Activated T-cell treated with anti-CD3 and anti-CD28 coated beads, Interleukin-2, amount 50 U/mL, for 1 hour (primary cell): Measurements from ENCODE around the gene EPHB1.

Experiments used
- DNase-seq: peaks from one replicate; pipeline ENCODE4 v3.0.0-alpha.2; 2020

The EPHB1 gene

DNA sequence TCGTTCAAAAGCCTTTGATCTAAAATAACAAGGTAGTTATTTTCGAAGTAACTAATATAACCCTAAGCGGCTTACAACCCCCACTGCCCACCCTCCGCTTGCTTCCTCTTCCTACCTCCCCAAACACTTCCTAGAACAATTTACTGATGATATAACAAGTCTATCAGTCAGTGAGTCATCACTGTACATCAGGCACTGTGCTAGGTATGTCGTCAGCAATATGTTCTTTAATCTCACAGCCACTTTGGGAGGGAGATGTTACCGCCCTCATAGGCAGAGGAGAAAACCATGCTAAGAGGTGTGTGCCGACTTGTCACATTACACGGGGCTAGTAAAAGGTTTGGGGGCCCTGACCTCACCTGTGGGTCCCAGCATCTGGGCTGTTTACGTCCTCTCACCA, 381.8 kb downstream of the EPHB1 start:
- no peak for DNase-seq

DNA sequence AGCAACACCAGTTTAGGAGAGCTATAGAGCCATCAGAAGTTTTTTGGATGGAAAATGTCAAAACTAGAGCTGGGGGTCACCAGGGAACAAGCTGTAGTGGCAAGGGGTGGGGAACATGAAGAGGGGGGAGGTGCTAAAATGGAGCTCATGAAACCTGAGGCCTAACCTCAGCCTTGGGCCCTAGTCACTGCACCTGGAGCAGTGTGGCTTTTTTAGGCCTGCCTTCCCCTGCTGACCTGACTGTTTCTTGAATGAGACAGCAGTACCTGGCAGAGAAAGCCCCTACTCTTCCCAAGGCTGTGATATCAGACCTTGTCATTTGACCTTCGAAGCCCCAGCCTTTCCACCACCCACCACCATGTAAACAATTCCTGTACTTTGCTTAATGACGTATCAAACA, 383.5 kb downstream of the EPHB1 start:
- no peak for DNase-seq

- DNase-seq, result no peak
Observed at GRCh38 chr3:135181408-135181807, 386.3 kb downstream of the EPHB1 start.

DNA sequence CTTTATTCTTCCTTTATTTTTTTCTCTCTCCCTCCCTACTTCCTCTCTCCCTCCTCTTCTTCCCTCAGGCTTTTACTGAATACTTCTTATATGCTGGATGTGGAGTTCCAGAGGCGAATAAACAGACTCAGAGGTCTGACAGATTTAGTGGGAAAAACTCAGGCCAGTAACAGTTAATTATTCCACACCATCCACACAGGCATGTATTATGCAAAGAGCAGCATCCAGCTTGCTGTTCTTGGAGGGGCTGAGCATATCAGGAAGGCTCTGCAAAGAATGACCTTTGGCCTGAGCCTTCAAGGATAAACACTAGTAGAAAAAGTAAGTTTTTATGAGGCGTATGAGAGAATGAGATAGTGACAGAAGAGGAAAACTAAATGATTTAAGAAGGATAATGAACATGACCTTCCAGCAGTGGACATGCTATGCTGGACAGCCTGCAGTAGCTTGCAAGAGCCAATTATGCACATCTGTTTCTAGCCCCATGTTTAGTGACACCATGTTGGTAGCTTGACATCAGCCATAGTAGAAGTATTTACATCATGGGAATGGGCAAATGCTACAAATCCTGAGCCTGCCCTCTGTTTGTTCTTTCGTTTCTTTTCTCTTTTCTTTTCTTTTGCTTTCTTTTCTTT, 387.4 kb downstream of the EPHB1 start:
- no peak for DNase-seq

GRCh38 chr3:135190658-135191057, 395.6 kb downstream of the EPHB1 start:
- no peak for DNase-seq

- DNase-seq, result no peak
Observed at GRCh38 chr3:135191708-135192107, 396.6 kb downstream of the EPHB1 start.

DNA sequence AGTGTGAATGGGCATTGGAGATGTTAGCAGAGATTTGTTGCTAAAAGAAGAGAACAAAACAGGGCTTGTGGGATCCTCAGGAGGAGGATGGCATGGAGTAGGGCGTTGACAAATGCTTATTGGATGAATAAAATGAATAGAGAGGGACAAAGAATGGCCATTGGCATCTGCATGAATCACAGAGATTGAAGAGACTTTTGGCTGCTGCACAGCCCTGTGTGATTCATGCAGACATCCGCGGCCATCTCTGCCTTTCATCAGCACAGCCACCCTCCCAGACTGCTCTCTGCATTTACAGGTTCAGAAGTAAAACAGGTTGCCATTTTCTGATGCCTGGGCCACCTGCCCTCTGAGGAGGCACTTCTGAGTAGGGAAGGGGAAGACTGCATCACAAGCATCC, 397.9 kb downstream of the EPHB1 start:
- no peak for DNase-seq

GRCh38 chr3:135197246-135197645, 402.2 kb downstream of the EPHB1 start:
- DNase-seq, result no peak

- DNase-seq, result no peak
Observed at GRCh38 chr3:135197856-135198255, 402.8 kb downstream of the EPHB1 start.

- DNase-seq, result no peak
Observed at GRCh38 chr3:135199137-135199536, 404.1 kb downstream of the EPHB1 start.

DNA sequence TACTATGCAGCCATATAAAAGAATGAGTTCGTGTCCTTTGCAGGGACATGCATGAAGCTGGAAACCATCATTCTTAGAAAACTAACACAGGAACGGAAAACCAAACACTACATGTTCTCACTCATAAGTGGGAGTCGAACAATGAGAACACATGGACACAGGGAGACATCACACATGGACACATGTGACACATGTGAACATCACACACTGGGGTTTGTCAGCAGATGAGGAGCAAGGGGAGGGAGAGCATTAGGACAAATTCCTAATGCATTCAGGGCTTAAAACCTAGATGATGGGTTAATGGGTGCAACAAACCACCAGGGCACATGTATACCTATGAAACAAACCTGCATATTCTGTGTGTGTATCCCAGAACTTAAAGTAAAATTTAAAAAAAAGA, 408.0 kb downstream of the EPHB1 start:
- DNase-seq, result no peak

- no peak for DNase-seq
Observed at GRCh38 chr3:135213213-135213612, 418.2 kb downstream of the EPHB1 start.

DNA sequence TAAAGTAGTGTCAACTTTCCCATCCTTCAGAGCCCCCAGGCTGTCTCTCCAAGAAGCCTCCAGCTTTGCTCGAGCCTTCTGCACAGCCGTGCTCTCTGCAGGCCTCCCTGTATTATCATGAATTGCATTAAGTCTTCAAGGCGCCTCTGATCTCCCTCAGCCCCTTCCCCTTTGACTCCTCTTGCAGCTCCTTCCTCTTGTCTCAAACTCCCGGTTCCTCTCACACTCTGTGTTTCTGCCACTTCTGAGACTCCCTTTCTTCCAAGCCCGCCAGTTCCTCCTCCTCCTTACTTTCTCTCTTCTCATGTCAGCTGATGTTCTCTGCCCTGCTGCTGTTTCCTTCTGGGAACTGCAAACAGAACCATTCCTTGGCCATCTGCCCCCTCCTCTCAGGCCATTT, 418.8 kb downstream of the EPHB1 start:
- DNase-seq, result no peak

DNA sequence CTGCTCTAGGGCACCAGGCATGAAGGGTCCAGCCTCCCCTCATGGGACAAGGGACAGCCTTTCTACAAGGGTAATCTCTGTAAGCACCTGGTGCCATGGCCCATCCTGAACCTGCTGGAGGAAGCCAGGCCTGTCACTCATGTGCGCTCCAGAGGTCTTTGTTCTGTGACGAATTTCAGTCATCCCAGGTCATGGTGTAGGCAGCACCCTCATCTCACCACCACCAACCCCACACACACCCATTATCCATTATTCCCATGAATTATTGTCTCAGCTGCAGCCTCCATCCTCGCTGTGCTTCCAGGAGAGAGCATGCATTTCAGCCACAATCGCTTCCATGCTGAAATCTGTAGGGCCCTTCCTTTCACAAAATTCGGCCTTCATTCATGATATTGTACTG, 419.3 kb downstream of the EPHB1 start:
- no peak for DNase-seq

DNA sequence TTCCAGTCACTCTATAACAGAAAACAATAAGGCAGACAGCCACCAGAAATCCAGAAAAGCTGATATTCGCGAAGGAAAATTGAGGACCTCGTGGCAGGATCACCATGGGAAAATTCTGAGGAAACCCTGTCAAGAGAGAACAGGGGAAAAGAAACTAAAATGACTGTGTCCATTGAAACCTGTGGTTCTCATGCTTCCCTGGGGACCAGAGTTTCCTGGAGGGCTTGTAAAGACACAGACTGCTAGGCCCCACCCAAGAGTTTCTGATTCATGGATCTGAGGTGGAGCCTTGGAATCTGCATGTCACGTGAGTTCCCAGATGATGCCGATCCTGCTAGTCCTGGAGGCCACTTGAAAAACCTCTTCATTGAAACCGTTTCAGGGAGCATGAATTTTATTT, 420.5 kb downstream of the EPHB1 start:
- DNase-seq, result no peak

GRCh38 chr3:135216659-135217058, 421.6 kb downstream of the EPHB1 start:
- no peak for DNase-seq

GRCh38 chr3:135217730-135218129, 422.7 kb downstream of the EPHB1 start:
- no peak for DNase-seq

DNA sequence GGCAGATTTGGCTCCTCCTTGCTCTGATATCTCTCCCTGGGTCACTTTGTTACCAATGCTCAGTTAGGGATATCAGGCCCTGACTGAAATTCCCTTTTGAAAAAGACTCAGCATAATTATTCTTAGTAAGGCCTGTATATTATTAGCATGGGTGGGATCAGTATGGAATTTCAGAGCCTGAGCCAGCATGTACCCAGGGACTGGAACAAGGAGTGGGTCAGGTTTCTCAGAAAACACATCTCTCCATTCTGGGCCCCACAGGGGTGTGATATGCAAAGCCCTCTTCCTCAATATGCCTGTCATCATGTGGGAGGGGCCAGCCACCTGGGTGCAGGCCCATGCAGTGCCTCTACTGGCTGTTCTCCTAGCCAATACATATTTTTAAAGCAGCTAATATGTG, 423.2 kb downstream of the EPHB1 start:
- no peak for DNase-seq

DNA sequence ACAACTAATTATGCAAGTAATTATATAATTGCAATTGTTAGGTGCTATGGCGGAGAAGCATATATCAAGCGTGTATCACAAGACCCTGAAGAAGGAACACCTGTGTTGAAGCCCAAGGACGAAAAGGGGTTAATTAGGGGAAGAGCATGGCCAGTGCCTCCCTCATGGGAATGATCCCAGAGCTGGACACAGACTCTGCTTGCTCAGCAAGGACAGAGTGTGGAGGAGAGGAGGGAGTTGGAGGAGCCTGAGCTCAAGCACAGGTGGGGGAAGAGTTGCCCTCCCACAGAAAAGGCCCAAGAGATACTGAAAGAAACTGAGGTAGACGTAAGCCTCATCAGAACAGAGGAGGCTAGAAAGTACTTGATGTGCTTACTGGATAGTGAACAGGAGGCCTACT, 423.7 kb downstream of the EPHB1 start:
- DNase-seq, result no peak

- no peak for DNase-seq
Observed at GRCh38 chr3:135224815-135225362, 429.8 kb downstream of the EPHB1 start.

DNA sequence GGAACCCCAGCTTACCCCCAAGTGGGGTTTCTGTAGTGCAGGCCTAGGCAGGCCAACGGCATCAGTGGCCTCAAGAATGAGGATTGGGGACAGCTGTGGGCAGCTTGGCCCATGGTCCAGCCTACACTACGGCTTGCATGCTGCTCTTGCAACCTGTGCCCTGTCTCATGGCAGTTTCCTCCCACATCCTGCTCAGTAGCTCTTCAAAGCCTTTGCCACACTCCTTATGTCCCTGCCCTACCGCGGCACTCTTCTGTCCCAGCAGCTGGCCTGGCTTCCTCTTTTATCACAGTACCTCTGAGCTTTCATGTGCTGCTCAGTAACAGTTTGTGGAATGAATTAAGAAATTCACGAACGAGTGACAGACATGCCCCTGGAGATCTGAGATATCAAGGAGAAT, 431.0 kb downstream of the EPHB1 start:
- no peak for DNase-seq

- DNase-seq, result no peak
Observed at GRCh38 chr3:135228201-135228600, 433.1 kb downstream of the EPHB1 start.

GRCh38 chr3:135229018-135229495, 434.0 kb downstream of the EPHB1 start:
- no peak for DNase-seq

DNA sequence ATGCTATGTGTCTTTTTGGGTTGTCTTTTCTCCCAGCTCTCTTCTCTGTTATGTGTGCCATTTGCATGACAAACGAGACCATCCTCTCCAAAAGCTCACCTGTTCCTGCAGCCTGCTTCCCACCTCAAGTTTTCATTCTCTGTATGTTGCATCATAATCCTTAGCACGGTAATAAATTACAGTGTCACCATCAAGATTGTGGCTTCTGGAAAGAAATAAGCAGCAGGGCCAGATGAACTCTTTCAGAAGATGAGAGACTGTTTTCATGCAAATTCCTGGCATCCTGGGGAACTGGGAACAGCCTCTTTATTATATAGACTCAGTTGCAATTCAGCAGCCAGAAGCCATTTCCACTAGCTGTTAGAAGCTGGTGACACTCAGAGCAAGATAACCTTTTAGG, 436.7 kb downstream of the EPHB1 start:
- DNase-seq, result no peak

- no peak for DNase-seq
Observed at GRCh38 chr3:135232226-135232625, 437.2 kb downstream of the EPHB1 start.
